Endothelial cell of umbilical vein (primary cell): Measurements from ENCODE around the gene MEF2C. TPM values are rescaled to one million over a fixed set of nuclear protein-coding genes. Genes with fewer than 3 reads are reported as not detected.

Experiments
- BruUV-seq: library from RNA; stranded (reverse); fragments of 400-500 nt; replicated peaks from 2 replicates; lab custom pipeline; 2021; lab: Mats Ljungman, UMichigan
- CTCF ChIA-PET: fragments of 300-600, 350-600 bp; sonication (Branson Sonifier 250); formaldehyde crosslinking; loops from one replicate; lab custom pipeline; 2021; ENCODE audit warnings: antibody characterized with exemption, inconsistent platforms; lab: Charles Lee
- POLR2A ChIA-PET: fragments of 300-600, 350-600 bp; sonication (Branson Sonifier 250); formaldehyde crosslinking; loops from one replicate; lab custom pipeline; 2021; ENCODE audit warnings: antibody characterized with exemption, inconsistent platforms; lab: Charles Lee
- DNase-seq: peaks from one replicate; pipeline ENCODE4 v3.0.0-alpha.2; 2011; ENCODE audit warnings: low read depth, low spot score
- FAIRE-seq: peaks from 2 replicates; lab custom pipeline; 2011; peaks lifted over from hg19 to GRCh38; lab: Jason Lieb, UNC
- H2AFZ ChIP-seq: 2 replicates; pipeline ENCODE4 v1.6.0; 2012; ENCODE audit warnings: low read depth, low read length, control low read depth, inconsistent platforms
- H3K27ac ChIP-seq: 2 replicates; pipeline ENCODE4 v1.5.1; 2011; ENCODE audit warnings: low read depth, mild to moderate bottlenecking, control low read depth, low read length, moderate library complexity; ENCODE audit not compliant: insufficient read depth
- H3K27me3 ChIP-seq, 2 experiments: 2 replicates each; pipeline versions ENCODE4 v1.6.0 to v1.6.1; 2011; ENCODE audit warnings: low read length in 2 of 2, mixed read lengths in 1 of 2; ENCODE audit not compliant: control insufficient read depth in 2 of 2, insufficient read depth in 2 of 2
- H3K36me3 ChIP-seq, 2 experiments: 2 replicates in 1 of 2; 3 replicates in 1 of 2; pipeline ENCODE4 v1.5.1; 2011; ENCODE audit warnings: low read length in 2 of 2, mild to moderate bottlenecking in 1 of 2, moderate library complexity in 1 of 2; ENCODE audit not compliant: control insufficient read depth in 2 of 2, insufficient read depth in 2 of 2; ENCODE audit errors: extremely low read depth in 1 of 2
- H3K4me1 ChIP-seq: 3 replicates; pipeline ENCODE4 v1.5.1; 2011; ENCODE audit warnings: mild to moderate bottlenecking, low read length; ENCODE audit not compliant: control insufficient read depth, insufficient read depth; ENCODE audit errors: extremely low read depth
- H3K4me2 ChIP-seq: 2 replicates; pipeline ENCODE4 v1.6.1; 2011; ENCODE audit warnings: low read length, control low read depth, mixed read lengths; ENCODE audit not compliant: insufficient read depth
- H3K4me3 ChIP-seq, 3 experiments: fragments of 200-600 bp in 1 of 3; sonication (generic), shearing (Covaris generic) in 1 of 3; replicated peaks in 1 of 3; 2 replicates each; pipeline ENCODE4 v1.5.1; 2011 to 2016; ENCODE audit warnings: control low read depth in 3 of 3, low read length in 3 of 3, mild to moderate bottlenecking in 2 of 3, inconsistent platforms in 1 of 3, low read depth in 1 of 3, moderate library complexity in 1 of 3; ENCODE audit not compliant: insufficient read depth in 1 of 3
- H3K79me2 ChIP-seq: 2 replicates; pipeline ENCODE4 v1.6.0; 2012; ENCODE audit warnings: low read length, inconsistent platforms; ENCODE audit not compliant: control insufficient read depth, insufficient read depth
- H3K9ac ChIP-seq: replicated peaks from 2 replicates; pipeline ENCODE3; 2011; ENCODE audit warnings: low read length, control low read depth; ENCODE audit not compliant: insufficient read depth; ENCODE audit errors: extremely low read depth
- H3K9me1 ChIP-seq: replicated peaks from 3 replicates; pipeline ENCODE4 v1.6.0; 2011; ENCODE audit warnings: mild to moderate bottlenecking, low read length; ENCODE audit not compliant: control insufficient read depth, insufficient read depth; ENCODE audit errors: extremely low read depth
- H3K9me3 ChIP-seq: replicated peaks from 2 replicates; pipeline ENCODE4 v1.5.1; 2012; ENCODE audit warnings: low read length, inconsistent platforms; ENCODE audit not compliant: control insufficient read depth, insufficient read depth
- H4K20me1 ChIP-seq: replicated peaks from 2 replicates; pipeline ENCODE3; 2011; ENCODE audit warnings: mild to moderate bottlenecking, low read length; ENCODE audit not compliant: control insufficient read depth, insufficient read depth; ENCODE audit errors: extremely low read depth
- CTCF ChIP-seq, 2 donors: IDR thresholded peaks; 1 replicate in 1 of 2; 2 replicates in 1 of 2; pipeline ENCODE4 v1.5.1; 2011; ENCODE audit warnings: low read length in 2 of 2, mild to moderate bottlenecking in 2 of 2, moderate library complexity in 2 of 2, control low read depth in 1 of 2, inconsistent platforms in 1 of 2, low read depth in 1 of 2; ENCODE audit not compliant: insufficient read depth in 1 of 2; ENCODE audit errors: extremely low read depth in 1 of 2
- EZH2 ChIP-seq: IDR thresholded peaks from 2 replicates; pipeline ENCODE4 v1.6.1; 2012; ENCODE audit warnings: borderline replicate concordance, low read depth, mild to moderate bottlenecking, moderate library complexity, low read length, inconsistent platforms; ENCODE audit not compliant: severe bottlenecking
- FOS ChIP-seq: IDR thresholded peaks from 2 replicates; pipeline ENCODE4 v1.6.1; 2011; ENCODE audit warnings: mild to moderate bottlenecking, low read length, moderate library complexity, borderline replicate concordance; ENCODE audit not compliant: insufficient read depth
- GATA2 ChIP-seq: IDR thresholded peaks from 2 replicates; pipeline ENCODE4 v1.7.0; 2011; ENCODE audit warnings: low read depth, mild to moderate bottlenecking, moderate library complexity, mixed read lengths, low read length; ENCODE audit not compliant: insufficient read length, insufficient read depth
- JUN ChIP-seq: IDR thresholded peaks from 2 replicates; pipeline ENCODE4 v1.6.1; 2011; ENCODE audit warnings: borderline replicate concordance, low read depth; ENCODE audit not compliant: insufficient read length, insufficient read depth
- MYC ChIP-seq: IDR thresholded peaks from one replicate; pipeline ENCODE4 v1.6.1; 2011; ENCODE audit warnings: mild to moderate bottlenecking, low read depth, low read length
- POLR2A ChIP-seq: IDR thresholded peaks from 2 replicates; pipeline ENCODE4 v1.6.1; 2012; ENCODE audit warnings: low read depth, mild to moderate bottlenecking, control low read depth, low read length
- POLR2AphosphoS5 ChIP-seq: IDR thresholded peaks from 2 replicates; pipeline ENCODE4 v1.6.1; 2012; ENCODE audit warnings: low read depth, mild to moderate bottlenecking, control low read depth, low read length, moderate library complexity; ENCODE audit not compliant: insufficient read depth
- dilution Hi-C: fragments of 300-500 bp; cut with MboI; formaldehyde crosslinking; loops from one replicate; pipeline ENCODE4 v1.15.0; 2019; ENCODE audit warnings: low sequenced_read_pairs; ENCODE audit not compliant: extremely low pct_ligation_motif_present
- intact Hi-C: fragments of 100-400 bp; cut with micrococcal nuclease; formaldehyde crosslinking; loops from one replicate; pipeline ENCODE4 v1.10.0; 2022
- polyA plus RNA-seq, 4 experiments: library from polyadenylated mRNA; depleted of rRNA in 3 of 4; stranded (reverse) in 3 of 4; unstranded in 1 of 4; fragments of >200 nt; gene quantifications; 2 replicates each; pipeline versions ENCODE4 v1.2.1 to v1.2.3, GENCODE V29; 2011 to 2012; ENCODE audit warnings: missing spikeins in 1 of 4
- total RNA-seq: library from RNA; stranded (reverse); gene quantifications from 2 replicates; pipeline ENCODE4 v1.2.3, GENCODE V29; 2021
- TF ChIP-seq, protein P1 (sequence below): IDR thresholded peaks from 2 replicates; pipeline ENCODE4 v1.6.1; 2011; ENCODE audit not compliant: insufficient read depth, insufficient read length

MEF2C gene
- total and polyA plus RNA-seq, 2 donors (not counting 3 experiments of a cell fraction or from before 2014, with no cell fraction given): 21.2 to 67.7 TPM

GRCh38 chr5:88691945-88692868 is 190.8 kb downstream of the MEF2C start:
- dilution Hi-C loops: loop anchor here (25.0 kb wide), 1 partner anchor 555 kb away; no protein-coding TSS in a partner anchor
- TF ChIP-seq FOS: no peak
- peak; percentile 93 for TF ChIP-seq EZH2
- Histone ChIP-seq H3K27me3 (peaks cover 81 to 98% of the 10 kb centered on the region in 2 experiments), H3K4me2 (no peak overlapping the region), H3K4me1 (peaks cover 7% of the 10 kb centered on the region), H3K9me3 (no peaks in the 10 kb centered on the region), H4K20me1 (no peaks in the 10 kb centered on the region), H2AFZ (no peak overlapping the region), H3K4me3 (no peak overlapping the region), H3K27ac (no peak overlapping the region), H3K79me2 (no peaks in the 10 kb centered on the region), H3K9me1 (no peaks in the 10 kb centered on the region), H3K36me3 (no peaks in the 10 kb centered on the region), H3K9ac (no peak overlapping the region)
- ChIA-PET POLR2A (no interaction called here), CTCF (interaction anchor here (1.1 to 6.0 kb wide), 19 partner anchors 10 to 1292 kb away, joined by 3 to 255 read pairs (median 10); partner anchors contain the start of gene CCNH)
- intact Hi-C loops: loop anchor here (1.0 to 10.0 kb wide), 5 partner anchors 9 to 1713 kb away; partner anchors contain the start of gene CETN3
- DNase-seq: no peak
- FAIRE-seq: no peak
- no TSS peak for BruUV-seq

GRCh38 chr5:88691230-88691582 is 191.8 kb downstream of the MEF2C start:
- POLR2A ChIA-PET: no interaction called here
- Histone ChIP-seq H3K9me1 (no peaks in the 10 kb centered on the region), H3K27me3 (peaks cover 88 to 98% of the 10 kb centered on the region in 2 experiments), H3K27ac (no peak overlapping the region), H3K9me3 (no peaks in the 10 kb centered on the region), H3K4me3 (no peak overlapping the region), H3K36me3 (no peaks in the 10 kb centered on the region), H4K20me1 (no peaks in the 10 kb centered on the region), H3K4me2 (peak overlapping the region; percentile 40), H2AFZ (no peak overlapping the region), H3K79me2 (no peaks in the 10 kb centered on the region), H3K4me1 (peaks cover 7% of the 10 kb centered on the region), H3K9ac (no peak overlapping the region)
- BruUV-seq: no TSS peak
- dilution Hi-C loops (loop anchor here (25.0 kb wide), 1 partner anchor 554 kb away; no protein-coding TSS in a partner anchor), intact Hi-C loops (loop anchor here (1.0 to 10.0 kb wide), 5 partner anchors 8 to 1714 kb away; partner anchors contain the start of gene CETN3)
- CTCF ChIA-PET: interaction anchor here (0.7 to 6.0 kb wide), 32 partner anchors 9 to 1723 kb away, joined by 3 to 255 read pairs (median 5); partner anchors contain the start of gene CCNH
- DNase-seq (no peak), FAIRE-seq (no peak)
- TF ChIP-seq, protein P1, sequence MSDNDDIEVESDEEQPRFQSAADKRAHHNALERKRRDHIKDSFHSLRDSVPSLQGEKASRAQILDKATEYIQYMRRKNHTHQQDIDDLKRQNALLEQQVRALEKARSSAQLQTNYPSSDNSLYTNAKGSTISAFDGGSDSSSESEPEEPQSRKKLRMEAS: no peak
- TF ChIP-seq POLR2A (no peak), CTCF (IDR thresholded peaks at IDR 0.05; ENCODE audit: extremely low read depth in 1 of 2, insufficient read depth in 1 of 2, low read depth in 1 of 2, low read length in 2 of 2) (no peak), JUN (no peak), FOS (no peak), EZH2 (no peak), POLR2AphosphoS5 (no peak), MYC (no peak), GATA2 (no peak)
